SU-DHL-6 (cell line): ENCODE measurements around the gene RAB31.

Source experiments
- H2AFZ ChIP-seq: fragments of 200-600 bp; sonication (generic); 2 replicates; pipeline ENCODE4 v1.6.1; 2014; ENCODE audit warnings: low read depth, mild to moderate bottlenecking, moderate library complexity, mixed read lengths, antibody characterized with exemption, low read length; ENCODE audit not compliant: severe bottlenecking
- H3F3A ChIP-seq: fragments of 200-600 bp; shearing (Covaris generic); 2 replicates; pipeline ENCODE4 v1.6.0; 2016; ENCODE audit warnings: antibody characterized with exemption, mild to moderate bottlenecking; ENCODE audit not compliant: insufficient read depth
- H3K27ac ChIP-seq: fragments of 200-600 bp; sonication (generic); 2 replicates; pipeline ENCODE4 v1.5.1; 2016; ENCODE audit warnings: low read depth, mild to moderate bottlenecking, low read length, moderate library complexity, mixed read lengths
- H3K27me3 ChIP-seq: fragments of 200-600 bp; sonication (generic), shearing (Covaris generic); 2 replicates; pipeline ENCODE4 v1.6.0; 2014; ENCODE audit warnings: mild to moderate bottlenecking, low read length
- H3K36me3 ChIP-seq: fragments of 200-600 bp; sonication (generic); 2 replicates; pipeline ENCODE4 v1.6.1; 2014; ENCODE audit warnings: mild to moderate bottlenecking, low read length, mixed read lengths
- H3K4me2 ChIP-seq: fragments of 300-600, 200-600 bp; shearing (Covaris generic), sonication (generic); 2 replicates; pipeline ENCODE4 v1.6.0; 2014; ENCODE audit warnings: low read length, low read depth, mild to moderate bottlenecking; ENCODE audit not compliant: poor library complexity, severe bottlenecking
- H3K4me3 ChIP-seq: fragments of 200-600 bp; sonication (generic); 2 replicates; pipeline ENCODE4 v1.5.1; 2014; ENCODE audit warnings: antibody characterized with exemption, low read length, mild to moderate bottlenecking, mixed read lengths; ENCODE audit not compliant: insufficient read depth, poor library complexity, severe bottlenecking
- H3K79me2 ChIP-seq: fragments of 200-600 bp; sonication (generic); 2 replicates; pipeline ENCODE4 v1.6.1; 2014; ENCODE audit warnings: mild to moderate bottlenecking, low read length, moderate library complexity; ENCODE audit not compliant: insufficient read depth
- H3K9ac ChIP-seq: fragments of 200-600 bp; sonication (generic); 2 replicates; pipeline ENCODE4 v1.7.0; 2014; ENCODE audit warnings: mild to moderate bottlenecking, low read length
- H3K9me2 ChIP-seq: fragments of 200-600 bp; sonication (generic); replicated peaks from 2 replicates; pipeline ENCODE4 v1.6.1; 2014; ENCODE audit warnings: low read length; ENCODE audit not compliant: insufficient read depth
- H3K9me3 ChIP-seq: fragments of 200-600 bp; sonication (generic); 2 replicates; pipeline ENCODE4 v1.6.1; 2014; ENCODE audit warnings: low read length, mixed read lengths; ENCODE audit not compliant: insufficient read depth
- H4K20me1 ChIP-seq: fragments of 200-600 bp; sonication (generic); 2 replicates; pipeline ENCODE4 v1.6.1; 2014; ENCODE audit warnings: low read depth, mild to moderate bottlenecking, antibody characterized with exemption, low read length, moderate library complexity, mixed read lengths
- CTCF ChIP-seq: fragments of 200-600 bp; sonication (generic); IDR thresholded peaks from one replicate; pipeline ENCODE4 v1.5.1; 2017; ENCODE audit warnings: antibody characterized with exemption, mild to moderate bottlenecking, low read length, moderate library complexity; ENCODE audit not compliant: insufficient read depth, poor library complexity, severe bottlenecking
- EZH2phosphoT487 ChIP-seq: fragments of 200-600 bp; sonication (generic), shearing (Covaris generic); conservative IDR thresholded peaks from 2 replicates; pipeline ENCODE4 v1.6.1; 2018; ENCODE audit warnings: mild to moderate bottlenecking, antibody characterized with exemption, low read length, moderate library complexity, mixed read lengths

The RAB31 gene

GRCh38 chr18:9866627-9867026 lies 158.5 kb downstream of the RAB31 start:
- no peaks in the 10 kb centered on the region for H3K9me3 ChIP-seq
- TF ChIP-seq EZH2phosphoT487 (no peak), CTCF (no peak)
- no peaks in the 10 kb centered on the region for H3K9me2 ChIP-seq
- no peak overlapping the region for H3K4me2 ChIP-seq
- no peaks in the 10 kb centered on the region for H3K79me2 ChIP-seq
- H2AFZ ChIP-seq = no peak overlapping the region
- no peaks in the 10 kb centered on the region for H3K27me3 ChIP-seq
- no peaks in the 10 kb centered on the region for H3F3A ChIP-seq
- no peaks in the 10 kb centered on the region for H4K20me1 ChIP-seq
- no peak overlapping the region for H3K9ac ChIP-seq
- no peaks in the 10 kb centered on the region for H3K36me3 ChIP-seq
- no peak overlapping the region for H3K4me3 ChIP-seq
- no peak overlapping the region for H3K27ac ChIP-seq

GRCh38 chr18:9867071-9867594 lies 159.0 kb downstream of the RAB31 start:
- no peak overlapping the region for H3K4me2 ChIP-seq
- H3K36me3 ChIP-seq = no peaks in the 10 kb centered on the region
- H3K27me3 ChIP-seq = no peaks in the 10 kb centered on the region
- H3K9me3 ChIP-seq = no peaks in the 10 kb centered on the region
- no peak overlapping the region for H3K27ac ChIP-seq
- H3K79me2 ChIP-seq = no peaks in the 10 kb centered on the region
- H3K4me3 ChIP-seq = no peak overlapping the region
- no peak overlapping the region for H2AFZ ChIP-seq
- no peaks in the 10 kb centered on the region for H3F3A ChIP-seq
- no peaks in the 10 kb centered on the region for H3K9me2 ChIP-seq
- no peak overlapping the region for H3K9ac ChIP-seq
- H4K20me1 ChIP-seq = no peaks in the 10 kb centered on the region
- TF ChIP-seq CTCF (no peak), EZH2phosphoT487 (no peak)

- no peaks in the 10 kb centered on the region for H3K27me3 ChIP-seq
- H3K4me3 ChIP-seq = no peak overlapping the region
- no peaks in the 10 kb centered on the region for H3K9me3 ChIP-seq
- H3F3A ChIP-seq = no peaks in the 10 kb centered on the region
- H3K9ac ChIP-seq = no peak overlapping the region
- H3K79me2 ChIP-seq = no peaks in the 10 kb centered on the region
- no peaks in the 10 kb centered on the region for H3K9me2 ChIP-seq
- TF ChIP-seq CTCF = no peak
- no peaks in the 10 kb centered on the region for H3K36me3 ChIP-seq
- no peak overlapping the region for H3K27ac ChIP-seq
- no peak overlapping the region for H3K4me2 ChIP-seq
- H2AFZ ChIP-seq = no peak overlapping the region
- H4K20me1 ChIP-seq = no peaks in the 10 kb centered on the region
Observed at GRCh38 chr18:9868857-9869714, 161.0 kb downstream of the RAB31 start.
